Measurements from ENCODE around the gene WNT5A. TPM values are rescaled to one million over a fixed set of nuclear protein-coding genes. Genes with fewer than 3 reads are reported as not detected.

Gene WNT5A
- total and polyA plus RNA-seq, 9 of the 15 experiments (the other 6 are each of a cell fraction or from before 2014, with no cell fraction given), result 0.11 TPM; not detected in 8

DNA sequence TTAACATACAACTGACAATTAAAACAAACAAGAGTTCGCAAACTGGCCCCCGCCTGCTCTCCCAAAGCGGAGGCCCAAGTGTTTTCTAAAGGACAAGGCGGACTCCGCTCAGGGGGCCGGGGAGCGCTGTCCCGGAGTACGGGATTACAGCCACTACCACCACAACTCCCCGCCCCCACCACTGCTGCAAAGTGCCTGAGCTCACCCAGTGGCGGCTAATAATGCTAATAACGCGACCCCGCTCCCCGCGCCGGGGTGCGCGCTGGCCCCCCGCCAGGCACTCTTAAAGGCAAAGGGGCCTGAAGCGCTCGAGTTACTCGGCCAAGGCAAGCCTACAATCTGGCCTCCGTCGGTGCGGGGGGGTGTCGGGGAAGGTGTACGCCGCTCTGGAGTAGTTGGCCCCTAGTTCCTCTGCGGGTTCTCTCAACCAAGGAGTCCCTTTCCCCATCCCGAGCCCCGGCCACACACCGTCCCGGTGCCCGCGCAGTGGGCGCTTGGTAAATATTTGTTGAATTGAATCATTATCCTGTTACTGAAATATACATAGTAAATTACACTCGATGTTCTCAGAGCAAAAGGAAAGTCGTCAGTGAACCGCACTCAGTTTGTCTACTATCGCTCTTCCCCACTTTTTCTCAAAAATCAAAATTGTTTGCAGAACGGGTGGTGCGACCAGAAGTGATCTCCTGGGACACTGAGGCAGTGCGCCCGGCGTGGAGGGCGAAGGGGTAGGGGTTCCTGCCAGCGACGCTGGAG, 827 bp downstream of the WNT5A start:
- DNase-seq (ENCODE audit: extremely low read depth in 1 of 4, low spot score in 3 of 4), result no peak
- H3K79me2 ChIP-seq (ENCODE audit: control insufficient read depth, insufficient read depth, low read length), result no peaks in the 10 kb centered on the region
- peaks cover 0 to 3% of the 10 kb centered on the region in 2 experiments; a peak in 1 of 5 replicates for H3K4me1 ChIP-seq (replicated peaks in 1 of 2; ENCODE audit: control insufficient read depth in 2 of 2, insufficient read depth in 2 of 2, low read length in 2 of 2)
- H2AFZ ChIP-seq (ENCODE audit: low read depth, low read length), result no peak overlapping the region
- ATAC-seq, result no peak
- 4% methylated on average over 30 of the region's 49 CpGs for WGBS (ENCODE audit: insufficient coverage, low coverage, missing lambda C conversion rate)
- no peak for FAIRE-seq
- H3K27me3 ChIP-seq (ENCODE audit: control insufficient read depth in 2 of 2, insufficient read depth in 2 of 2, low read length in 2 of 2), result peaks cover 0 to 47% of the 10 kb centered on the region in 2 experiments; a peak in 2 of 5 replicates
- no peaks in the 10 kb centered on the region for H3K36me3 ChIP-seq (ENCODE audit: control insufficient read depth, insufficient read depth, low read length)
- H4K20me1 ChIP-seq (replicated peaks; ENCODE audit: control insufficient read depth, insufficient read depth, low read length), result no peaks in the 10 kb centered on the region
- H3K4me2 ChIP-seq (ENCODE audit: insufficient read depth, low read length), result no peak overlapping the region
- in situ Hi-C loops (cut with MboI), result no loop called here
- H3K4me3 ChIP-seq, result no peak overlapping the region
- H3K9me3 ChIP-seq (replicated peaks; ENCODE audit: control insufficient read depth, insufficient read depth, low read depth, low read length), result no peaks in the 10 kb centered on the region
- intact Hi-C loops (cut with micrococcal nuclease), result loop anchor here (10.0 kb wide), 1 partner anchor 259 kb away; no protein-coding TSS in a partner anchor
- no peaks in the 10 kb centered on the region for H3K9me1 ChIP-seq (ENCODE audit: control insufficient read depth, insufficient read depth, low read length)
- H3K9ac ChIP-seq (ENCODE audit: insufficient read depth in 1 of 2, low read depth in 2 of 2, low read length in 2 of 2), result no peak overlapping the region
- ChIA-PET CTCF (ENCODE audit: low intra/inter-chr PET ratio) (no interaction called here), POLR2A (no interaction called here)
- TF ChIP-seq, protein P1, sequence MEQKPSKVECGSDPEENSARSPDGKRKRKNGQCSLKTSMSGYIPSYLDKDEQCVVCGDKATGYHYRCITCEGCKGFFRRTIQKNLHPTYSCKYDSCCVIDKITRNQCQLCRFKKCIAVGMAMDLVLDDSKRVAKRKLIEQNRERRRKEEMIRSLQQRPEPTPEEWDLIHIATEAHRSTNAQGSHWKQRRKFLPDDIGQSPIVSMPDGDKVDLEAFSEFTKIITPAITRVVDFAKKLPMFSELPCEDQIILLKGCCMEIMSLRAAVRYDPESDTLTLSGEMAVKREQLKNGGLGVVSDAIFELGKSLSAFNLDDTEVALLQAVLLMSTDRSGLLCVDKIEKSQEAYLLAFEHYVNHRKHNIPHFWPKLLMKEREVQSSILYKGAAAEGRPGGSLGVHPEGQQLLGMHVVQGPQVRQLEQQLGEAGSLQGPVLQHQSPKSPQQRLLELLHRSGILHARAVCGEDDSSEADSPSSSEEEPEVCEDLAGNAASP (IDR thresholded peaks at IDR 0.05), result no peak
- TF ChIP-seq SMARCC2 (IDR thresholded peaks at IDR 0.05; ENCODE audit: low read depth) (no peak), ZNF140 (CRISPR knock-in tag; IDR thresholded peaks at IDR 0.05) (no peak)
- TF ChIP-seq, protein P2, sequence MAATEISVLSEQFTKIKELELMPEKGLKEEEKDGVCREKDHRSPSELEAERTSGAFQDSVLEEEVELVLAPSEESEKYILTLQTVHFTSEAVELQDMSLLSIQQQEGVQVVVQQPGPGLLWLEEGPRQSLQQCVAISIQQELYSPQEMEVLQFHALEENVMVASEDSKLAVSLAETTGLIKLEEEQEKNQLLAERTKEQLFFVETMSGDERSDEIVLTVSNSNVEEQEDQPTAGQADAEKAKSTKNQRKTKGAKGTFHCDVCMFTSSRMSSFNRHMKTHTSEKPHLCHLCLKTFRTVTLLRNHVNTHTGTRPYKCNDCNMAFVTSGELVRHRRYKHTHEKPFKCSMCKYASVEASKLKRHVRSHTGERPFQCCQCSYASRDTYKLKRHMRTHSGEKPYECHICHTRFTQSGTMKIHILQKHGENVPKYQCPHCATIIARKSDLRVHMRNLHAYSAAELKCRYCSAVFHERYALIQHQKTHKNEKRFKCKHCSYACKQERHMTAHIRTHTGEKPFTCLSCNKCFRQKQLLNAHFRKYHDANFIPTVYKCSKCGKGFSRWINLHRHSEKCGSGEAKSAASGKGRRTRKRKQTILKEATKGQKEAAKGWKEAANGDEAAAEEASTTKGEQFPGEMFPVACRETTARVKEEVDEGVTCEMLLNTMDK (IDR thresholded peaks at IDR 0.05; ENCODE audit: borderline replicate concordance, insufficient read depth, low read depth, low read length, poor library complexity, severe bottlenecking), result no peak
- TF ChIP-seq, protein P3, sequence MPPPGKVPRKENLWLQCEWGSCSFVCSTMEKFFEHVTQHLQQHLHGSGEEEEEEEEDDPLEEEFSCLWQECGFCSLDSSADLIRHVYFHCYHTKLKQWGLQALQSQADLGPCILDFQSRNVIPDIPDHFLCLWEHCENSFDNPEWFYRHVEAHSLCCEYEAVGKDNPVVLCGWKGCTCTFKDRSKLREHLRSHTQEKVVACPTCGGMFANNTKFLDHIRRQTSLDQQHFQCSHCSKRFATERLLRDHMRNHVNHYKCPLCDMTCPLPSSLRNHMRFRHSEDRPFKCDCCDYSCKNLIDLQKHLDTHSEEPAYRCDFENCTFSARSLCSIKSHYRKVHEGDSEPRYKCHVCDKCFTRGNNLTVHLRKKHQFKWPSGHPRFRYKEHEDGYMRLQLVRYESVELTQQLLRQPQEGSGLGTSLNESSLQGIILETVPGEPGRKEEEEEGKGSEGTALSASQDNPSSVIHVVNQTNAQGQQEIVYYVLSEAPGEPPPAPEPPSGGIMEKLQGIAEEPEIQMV (tag; conservative IDR thresholded peaks at IDR 0.05; ENCODE audit: low read depth), result no peak
- no peak overlapping the region for H3K27ac ChIP-seq (ENCODE audit: extremely low read depth, low read depth, low read length)
- BruUV-seq (replicated peaks), result no TSS peak

Measured in K562 (cell line).